BLaER1 treated with 17β-estradiol and CSF1 and Interleukin-3, amounts not matched to agents 10 nM and 100 nM (cell line): Measurements from ENCODE around the gene RAB19.

Source experiments
- H3K27ac ChIP-seq, 11 experiments: shearing (Covaris generic); formaldehyde crosslinking; 2 replicates each; pipeline ENCODE4 v1.8.1; 2022
- H3K27me3 ChIP-seq, 11 experiments: shearing (Covaris generic); formaldehyde crosslinking; 2 replicates each; pipeline ENCODE4 v1.8.1; 2022
- H3K36me3 ChIP-seq, 11 experiments: shearing (Covaris generic); formaldehyde crosslinking; 2 replicates each; pipeline ENCODE4 v1.8.1; 2022
- H3K4me1 ChIP-seq, 10 experiments: shearing (Covaris generic); formaldehyde crosslinking; 2 replicates each; pipeline ENCODE4 v1.8.1; 2022
- H3K4me2 ChIP-seq, 11 experiments: shearing (Covaris generic); formaldehyde crosslinking; 2 replicates each; pipeline ENCODE4 v1.8.1; 2022
- H3K4me3 ChIP-seq, 10 experiments: shearing (Covaris generic); formaldehyde crosslinking; 2 replicates each; pipeline ENCODE4 v1.8.1; 2022
- H3K9ac ChIP-seq, 11 experiments: shearing (Covaris generic); formaldehyde crosslinking; 2 replicates each; pipeline ENCODE4 v1.8.1; 2022
- H3K9me3 ChIP-seq, 11 experiments: shearing (Covaris generic); formaldehyde crosslinking; replicated peaks in 1 of 11; 2 replicates each; pipeline ENCODE4 v1.8.1; 2022
- H4K20me1 ChIP-seq, 11 experiments: shearing (Covaris generic); formaldehyde crosslinking; 2 replicates each; pipeline ENCODE4 v1.8.1; 2022
- Cebpa-rat ChIP-seq, 11 experiments: shearing (Covaris generic); IDR thresholded peaks; 2 replicates each; pipeline ENCODE4 v1.8.1; 2022

RAB19 gene, protein sequence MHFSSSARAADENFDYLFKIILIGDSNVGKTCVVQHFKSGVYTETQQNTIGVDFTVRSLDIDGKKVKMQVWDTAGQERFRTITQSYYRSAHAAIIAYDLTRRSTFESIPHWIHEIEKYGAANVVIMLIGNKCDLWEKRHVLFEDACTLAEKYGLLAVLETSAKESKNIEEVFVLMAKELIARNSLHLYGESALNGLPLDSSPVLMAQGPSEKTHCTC

DNA sequence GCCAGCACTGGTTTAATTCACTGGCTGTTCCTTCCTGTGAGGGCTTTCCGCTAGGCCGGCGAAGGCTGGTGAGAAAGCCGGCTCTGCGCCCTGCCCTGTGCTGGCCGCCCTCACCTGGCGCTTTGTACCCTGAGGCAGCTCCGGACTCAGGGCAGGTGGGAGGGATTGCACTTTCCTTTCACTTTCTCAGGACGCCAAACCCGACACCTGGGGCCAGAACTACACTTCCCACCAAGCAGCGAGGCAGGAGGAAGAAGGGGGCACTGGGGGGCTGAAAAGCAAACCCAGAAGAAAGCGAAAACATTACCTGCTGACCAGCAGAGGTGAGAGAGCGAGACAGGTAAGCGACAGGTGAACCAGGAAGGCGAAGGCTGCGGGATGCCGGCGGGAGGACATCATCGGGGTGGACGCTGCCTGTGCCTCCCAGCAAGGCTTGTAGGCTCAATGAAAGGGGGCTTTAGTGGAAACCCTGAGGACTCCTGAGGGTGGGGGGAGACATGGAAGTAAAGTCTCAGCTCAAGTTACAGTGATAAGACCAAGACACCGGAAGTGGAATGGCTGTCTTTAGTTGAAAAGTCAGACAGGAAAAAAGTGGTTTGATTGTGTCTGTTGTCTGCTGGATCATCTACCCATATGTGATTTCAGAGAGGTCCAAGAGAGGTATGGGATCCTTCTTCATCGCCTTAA is at the start of gene RAB19:
Gene RAB19 (plus strand): TSS at position 181 of the 687 bp plus-strand sequence. CDS start 3,589 bp downstream, outside the sequence.
- peak within 1 kb of the TSS in 6 of 11 experiments; percentile 4 to 40 (median 20); a peak in 5 of 22 replicates for H3K27ac ChIP-seq
- H4K20me1 ChIP-seq, result no peaks in the 10 kb centered on the region
- no peak for TF ChIP-seq Cebpa-rat (IDR thresholded peaks at IDR 0.05)
- no peaks in the 10 kb centered on the region for H3K9me3 ChIP-seq
- H3K9ac ChIP-seq, result peak within 1 kb of the TSS in 4 of 11 experiments; percentile 5 to 24 (median 22); a peak in 1 of 22 replicates
- peak within 1 kb of the TSS in 4 of 10 experiments; percentile 12 to 45 (median 28); a peak in 5 of 20 replicates for H3K4me3 ChIP-seq
- H3K4me1 ChIP-seq, result peaks cover 12 to 35% (median 15%) of the 10 kb centered on the region in 10 experiments
- no peaks in the 10 kb centered on the region for H3K27me3 ChIP-seq
- peak within 1 kb of the TSS; percentile 57 to 85 (median 79) for H3K4me2 ChIP-seq
- H3K36me3 ChIP-seq, result no peaks in the 10 kb centered on the region

DNA sequence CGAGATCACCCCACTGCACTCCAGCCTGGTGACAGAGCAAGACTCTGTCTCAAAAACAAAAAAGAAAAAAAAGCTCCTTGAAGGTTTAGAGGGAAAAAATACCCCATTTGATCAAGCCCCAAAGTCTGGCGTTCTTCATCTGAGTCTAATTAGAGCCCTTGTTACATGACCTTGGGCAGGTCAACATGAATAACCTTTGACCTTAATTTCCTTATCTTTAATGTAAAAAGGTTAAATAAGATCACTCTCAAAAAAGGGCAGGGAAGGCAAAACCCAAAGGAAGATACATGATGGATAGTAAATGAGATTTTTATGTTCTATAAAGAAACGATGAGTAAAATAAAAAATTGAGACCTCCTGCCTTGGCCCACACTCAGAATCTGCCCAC is 45.8 kb upstream of the RAB19 start:
- Histone ChIP-seq H3K27me3 (no peaks in the 10 kb centered on the region), H3K4me2 (peak overlapping the region; percentile 63 to 89 (median 79)), H3K9me3 (peaks cover 0 to 2% (median 0%) of the 10 kb centered on the region in 11 experiments; a peak in 3 of 22 replicates), H3K27ac (peak overlapping the region in 9 of 11 experiments; percentile 3 to 69 (median 49); a peak in 10 of 22 replicates), H4K20me1 (peaks cover 3 to 52% (median 18%) of the 10 kb centered on the region in 11 experiments; a peak in 14 of 22 replicates), H3K4me1 (peaks cover 21 to 40% (median 32%) of the 10 kb centered on the region in 10 experiments), H3K9ac (peak overlapping the region in 2 of 11 experiments; percentile 15 to 23; a peak in 2 of 22 replicates), H3K4me3 (peak overlapping the region in 1 of 10 experiments; percentile 35; a peak in 1 of 20 replicates), H3K36me3 (peaks cover 25 to 79% (median 56%) of the 10 kb centered on the region in 11 experiments)
- no peak for TF ChIP-seq Cebpa-rat (IDR thresholded peaks at IDR 0.05)

DNA sequence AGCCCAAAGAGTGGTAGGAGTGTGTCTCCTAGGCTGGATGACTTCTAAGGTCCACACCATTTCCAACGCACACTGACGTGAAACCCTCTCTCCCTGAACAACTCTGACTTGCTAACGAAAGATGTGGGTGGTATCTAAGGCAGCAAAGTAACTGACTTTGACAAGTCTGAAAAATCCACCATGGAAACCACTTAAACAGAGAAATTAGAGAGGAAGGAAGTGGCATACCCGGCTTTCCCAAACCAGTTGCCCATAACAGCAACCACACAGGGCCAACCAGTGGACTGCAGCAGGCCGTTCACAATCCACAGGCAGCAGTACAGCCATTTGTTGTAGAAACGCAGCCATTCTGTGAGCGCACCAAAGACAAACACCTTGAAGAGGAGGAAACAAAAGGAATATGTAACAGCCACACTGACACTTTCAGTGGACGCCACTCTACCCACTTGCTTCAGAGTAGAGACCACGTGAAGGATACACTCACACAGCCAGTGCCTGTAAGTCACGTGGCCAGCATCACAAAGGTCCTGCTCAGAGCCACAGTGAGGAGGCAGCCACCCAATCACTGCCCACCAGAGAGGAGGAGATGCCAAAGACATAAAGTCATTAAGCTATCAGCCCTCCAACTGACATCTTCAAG is 45.3 kb upstream of the RAB19 start:
- Histone ChIP-seq H3K4me3 (peak overlapping the region in 1 of 10 experiments; percentile 35; a peak in 1 of 20 replicates), H3K4me2 (peak overlapping the region; percentile 63 to 89 (median 79)), H3K9me3 (peaks cover 0 to 3% (median 0%) of the 10 kb centered on the region in 11 experiments; a peak in 8 of 22 replicates), H3K27ac (peak overlapping the region in 10 of 11 experiments; percentile 20 to 69 (median 48); a peak in 13 of 22 replicates), H3K4me1 (peaks cover 21 to 40% (median 32%) of the 10 kb centered on the region in 10 experiments), H3K27me3 (no peaks in the 10 kb centered on the region), H4K20me1 (peaks cover 3 to 52% (median 18%) of the 10 kb centered on the region in 11 experiments; a peak in 14 of 22 replicates), H3K9ac (peak overlapping the region in 7 of 11 experiments; percentile 13 to 54 (median 28); a peak in 9 of 22 replicates), H3K36me3 (peaks cover 21 to 74% (median 52%) of the 10 kb centered on the region in 11 experiments)
- TF ChIP-seq Cebpa-rat (IDR thresholded peaks at IDR 0.05), result no peak

DNA sequence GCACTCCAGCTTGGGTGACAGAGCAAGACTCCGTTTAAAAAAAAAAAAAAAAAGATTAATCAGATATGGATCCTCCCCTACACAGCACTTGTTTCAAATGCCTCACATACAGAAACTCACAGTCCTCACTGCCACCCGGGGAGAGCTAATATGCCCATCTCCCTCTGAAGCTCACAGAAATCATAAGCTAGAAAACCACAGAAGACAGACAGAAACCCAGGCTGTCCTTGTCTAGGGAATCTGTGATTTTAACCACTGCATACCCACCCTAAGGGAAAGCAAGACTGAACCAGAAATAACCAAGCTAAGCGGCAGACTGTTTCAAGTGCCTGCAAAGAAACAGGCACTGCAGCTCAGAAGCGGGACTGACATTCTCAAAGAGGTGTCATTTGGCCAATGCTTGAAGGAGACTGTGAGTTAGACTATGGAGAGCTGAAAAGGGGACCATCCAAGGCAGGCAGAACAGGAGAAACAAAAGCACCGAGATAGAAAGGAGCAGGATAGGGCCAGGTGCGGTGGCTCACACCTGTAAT is 43.1 kb upstream of the RAB19 start:
- TF ChIP-seq Cebpa-rat (IDR thresholded peaks at IDR 0.05), result no peak
- H3K27ac ChIP-seq, result no peak overlapping the region
- H3K36me3 ChIP-seq, result peaks cover 23 to 74% (median 51%) of the 10 kb centered on the region in 11 experiments
- H3K4me3 ChIP-seq, result no peak overlapping the region
- peaks cover 0 to 16% (median 5%) of the 10 kb centered on the region in 11 experiments; a peak in 10 of 22 replicates for H3K9me3 ChIP-seq
- no peaks in the 10 kb centered on the region for H3K27me3 ChIP-seq
- H3K9ac ChIP-seq, result no peak overlapping the region
- peaks cover 30 to 51% (median 44%) of the 10 kb centered on the region in 10 experiments for H3K4me1 ChIP-seq
- H3K4me2 ChIP-seq, result peak overlapping the region in 2 of 11 experiments; percentile 3 to 71; a peak in 4 of 22 replicates
- peaks cover 3 to 50% (median 20%) of the 10 kb centered on the region in 11 experiments; a peak in 14 of 22 replicates for H4K20me1 ChIP-seq

DNA sequence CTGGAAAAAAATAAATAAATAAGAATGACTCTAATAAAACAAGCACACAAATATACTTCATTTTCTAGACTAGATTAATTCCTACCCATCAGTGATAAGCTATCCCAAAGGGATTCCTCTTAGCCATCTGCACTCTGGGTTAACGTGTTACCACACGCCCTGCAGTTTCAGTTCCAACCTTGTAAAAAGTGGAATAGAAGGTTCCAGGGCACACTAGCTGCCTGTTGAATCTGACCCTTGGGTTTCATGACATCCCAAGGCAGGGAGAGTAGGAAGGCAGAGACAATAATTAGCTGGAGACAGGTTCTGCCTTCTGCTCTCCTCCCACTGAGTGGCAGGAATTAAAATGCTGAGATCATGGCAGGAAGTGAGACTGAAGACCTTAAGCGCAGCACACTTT is 39.0 kb upstream of the RAB19 start:
- no peak overlapping the region for H3K4me3 ChIP-seq
- peaks cover 8 to 30% (median 18%) of the 10 kb centered on the region in 10 experiments for H3K4me1 ChIP-seq
- peak overlapping the region; percentile 1 to 69 (median 20); a peak in 12 of 22 replicates for H3K4me2 ChIP-seq
- H3K9ac ChIP-seq, result no peak overlapping the region
- no peak for TF ChIP-seq Cebpa-rat (IDR thresholded peaks at IDR 0.05)
- H3K9me3 ChIP-seq, result peaks cover 0 to 16% (median 5%) of the 10 kb centered on the region in 11 experiments; a peak in 10 of 22 replicates
- H3K36me3 ChIP-seq, result peaks cover 52 to 77% (median 62%) of the 10 kb centered on the region in 11 experiments
- H4K20me1 ChIP-seq, result peaks cover 0 to 48% (median 11%) of the 10 kb centered on the region in 11 experiments; a peak in 12 of 22 replicates
- H3K27ac ChIP-seq, result peak overlapping the region in 3 of 11 experiments; percentile 3 to 19 (median 19); a peak in 1 of 22 replicates
- H3K27me3 ChIP-seq, result no peaks in the 10 kb centered on the region

DNA sequence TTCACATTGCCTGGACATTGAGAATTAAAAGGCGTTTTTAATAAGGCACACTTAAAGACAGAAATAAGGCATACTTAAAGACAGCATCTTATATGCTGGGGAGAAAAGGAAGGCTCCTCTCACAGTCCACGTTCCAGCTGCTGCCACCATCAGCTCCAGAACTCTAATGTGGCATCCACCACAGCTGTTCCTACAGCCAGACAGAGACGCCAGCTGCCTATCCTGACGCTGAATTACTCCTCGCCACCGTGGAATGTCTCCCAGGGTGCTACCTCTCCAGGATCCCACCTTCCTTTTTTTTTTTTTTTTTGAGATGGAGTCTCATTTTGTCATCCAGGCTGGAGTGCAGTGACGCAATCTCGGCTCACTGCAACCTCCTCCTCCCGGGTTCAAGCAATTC is 36.3 kb upstream of the RAB19 start:
- Histone ChIP-seq H3K27ac (no peak overlapping the region), H3K4me3 (no peak overlapping the region), H4K20me1 (peaks cover 0 to 71% (median 4%) of the 10 kb centered on the region in 11 experiments; a peak in 13 of 22 replicates), H3K27me3 (no peaks in the 10 kb centered on the region), H3K9ac (no peak overlapping the region), H3K4me2 (no peak overlapping the region), H3K9me3 (peaks cover 0 to 16% (median 5%) of the 10 kb centered on the region in 11 experiments; a peak in 10 of 22 replicates), H3K36me3 (peaks cover 65 to 92% (median 80%) of the 10 kb centered on the region in 11 experiments), H3K4me1 (peaks cover 6 to 17% (median 10%) of the 10 kb centered on the region in 10 experiments)
- 0 out of 22 replicates have a peak, but pooled peaks of 1 of the 11 experiments have one; percentile 29 for TF ChIP-seq Cebpa-rat (IDR thresholded peaks at IDR 0.05)

DNA sequence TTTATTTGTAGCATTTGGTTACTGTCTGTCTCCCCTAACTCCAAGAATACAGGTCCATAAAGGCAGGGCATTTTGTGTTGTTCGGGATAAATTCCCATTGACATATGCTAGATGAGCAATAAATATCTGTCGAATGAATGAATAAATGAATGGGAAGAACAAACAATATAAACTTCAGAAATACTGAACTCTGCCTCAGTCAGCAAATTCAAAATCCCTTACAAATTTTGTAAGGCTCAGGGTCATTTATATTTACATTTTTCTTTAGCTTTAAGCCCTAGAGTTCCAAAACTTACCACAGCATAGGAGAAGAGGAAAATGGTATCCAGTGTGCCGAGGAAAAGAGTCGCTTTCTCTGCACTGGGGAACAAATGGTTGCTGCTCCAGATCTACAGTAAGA is 34.6 kb upstream of the RAB19 start:
- H3K36me3 ChIP-seq, result peaks cover 57 to 100% (median 89%) of the 10 kb centered on the region in 11 experiments
- peaks cover 0 to 81% (median 4%) of the 10 kb centered on the region in 11 experiments; a peak in 13 of 22 replicates for H4K20me1 ChIP-seq
- H3K4me1 ChIP-seq, result peaks cover 6 to 17% (median 10%) of the 10 kb centered on the region in 10 experiments
- H3K4me3 ChIP-seq, result no peak overlapping the region
- H3K27me3 ChIP-seq, result no peaks in the 10 kb centered on the region
- no peak overlapping the region for H3K4me2 ChIP-seq
- no peak for TF ChIP-seq Cebpa-rat (IDR thresholded peaks at IDR 0.05)
- no peak overlapping the region for H3K9ac ChIP-seq
- no peak overlapping the region for H3K27ac ChIP-seq
- H3K9me3 ChIP-seq, result peaks cover 0 to 5% (median 0%) of the 10 kb centered on the region in 11 experiments; a peak in 6 of 22 replicates

DNA sequence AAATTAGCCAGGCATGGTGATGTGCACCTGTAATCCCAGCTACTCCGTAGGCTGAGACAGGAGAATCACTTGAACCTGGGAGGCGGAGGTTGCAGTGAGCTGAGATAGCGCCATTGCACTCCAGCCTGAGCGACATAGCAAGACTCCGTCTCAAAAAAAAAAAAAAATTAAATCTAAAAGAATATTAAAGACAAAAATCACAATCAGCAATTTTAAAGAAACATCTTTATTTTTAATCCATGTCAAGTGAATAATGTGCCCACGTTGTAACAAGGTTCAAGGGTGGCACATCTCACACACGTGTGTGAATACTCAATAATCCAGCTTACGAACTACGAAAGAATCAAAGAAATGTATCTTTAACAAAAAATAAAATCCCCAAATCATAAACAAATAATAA is 28.5 kb upstream of the RAB19 start:
- TF ChIP-seq Cebpa-rat (IDR thresholded peaks at IDR 0.05), result no peak
- no peaks in the 10 kb centered on the region for H3K9me3 ChIP-seq
- H3K4me2 ChIP-seq, result peak overlapping the region in 6 of 11 experiments; percentile 47 to 76 (median 58); a peak in 12 of 22 replicates
- peaks cover 54 to 99% (median 88%) of the 10 kb centered on the region in 11 experiments for H3K36me3 ChIP-seq
- H3K27ac ChIP-seq, result peak overlapping the region in 7 of 11 experiments; percentile 9 to 63 (median 37); a peak in 11 of 22 replicates
- H3K27me3 ChIP-seq, result no peaks in the 10 kb centered on the region
- peaks cover 0 to 57% (median 5%) of the 10 kb centered on the region in 11 experiments; a peak in 12 of 22 replicates for H4K20me1 ChIP-seq
- H3K4me3 ChIP-seq, result no peak overlapping the region
- H3K4me1 ChIP-seq, result peaks cover 3 to 24% (median 20%) of the 10 kb centered on the region in 10 experiments; a peak in 18 of 20 replicates
- H3K9ac ChIP-seq, result peak overlapping the region in 7 of 11 experiments; percentile 19 to 60 (median 27); a peak in 5 of 22 replicates
